Measurements from ENCODE around the gene DLST.
"Not testable (repeated sequence)": the region's sequence is repeated elsewhere in the genome, so short reads cannot be mapped to it uniquely, and the experiment has no call there.

DLST gene

DNA sequence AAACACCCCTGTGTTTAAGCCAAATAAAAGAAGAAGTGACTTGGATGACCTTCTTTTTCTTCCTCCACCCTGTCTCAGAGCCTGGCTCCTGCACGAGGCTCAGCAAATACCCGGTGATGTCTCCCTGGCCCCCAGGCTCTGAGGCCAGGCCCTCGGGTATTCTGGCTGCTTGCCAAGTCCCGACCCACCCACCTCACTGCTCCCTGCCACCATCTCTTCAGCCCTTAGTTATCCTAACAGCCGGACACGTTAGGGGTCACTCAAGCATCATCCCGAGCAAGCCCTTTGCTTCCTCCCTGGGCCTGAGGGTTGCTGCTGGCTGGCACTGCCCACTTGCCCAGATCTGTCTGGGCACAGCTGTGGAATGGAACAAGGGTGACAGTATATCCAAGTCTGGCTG, 34.1 kb downstream of the DLST start:
- no peak for DNase-seq (ENCODE audit: low read depth in 1 of 2, low spot score in 1 of 2)

DNA sequence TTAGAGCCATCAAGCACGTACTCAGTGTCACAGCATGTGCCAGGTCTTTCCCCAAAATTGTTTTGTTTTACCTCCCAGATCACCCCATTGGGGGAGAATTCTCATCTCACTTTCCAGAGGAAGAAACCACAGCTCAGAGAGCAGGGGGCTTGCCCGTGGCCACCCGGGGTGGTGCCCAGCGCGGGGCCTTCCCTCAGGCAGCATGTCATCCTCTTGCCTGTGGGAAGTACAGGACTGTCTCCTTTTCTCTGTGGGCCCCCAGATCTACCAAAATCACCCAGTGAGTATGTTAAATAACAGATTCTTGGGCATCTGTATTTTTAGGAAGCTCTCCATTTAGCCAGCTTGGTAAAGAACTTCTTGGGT, 35.4 kb downstream of the DLST start:
- DNase-seq (ENCODE audit: low read depth in 1 of 2, low spot score in 1 of 2), result no peak

DNA sequence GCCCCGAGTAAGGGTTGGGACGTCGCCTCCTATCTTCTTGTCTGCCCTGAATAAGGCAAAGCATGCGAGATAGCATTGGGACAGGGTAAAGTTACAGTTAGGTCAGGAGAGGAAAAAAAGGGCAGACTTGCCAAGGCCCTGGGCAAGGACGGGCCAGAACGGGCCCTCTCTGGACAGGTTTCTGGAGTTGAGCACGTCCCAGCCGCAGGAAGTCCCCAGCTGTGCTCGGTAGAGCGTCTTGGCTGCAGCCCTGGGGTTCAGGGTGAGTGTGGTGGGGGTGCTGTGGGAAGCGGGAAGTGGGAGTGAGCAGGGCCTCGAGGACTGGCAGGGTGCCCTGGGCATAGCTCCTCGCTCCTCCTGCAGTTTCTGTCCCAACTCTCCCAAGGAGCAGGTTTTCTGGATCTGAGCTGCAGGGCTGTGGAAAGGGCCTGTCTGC, 35.9 kb downstream of the DLST start:
- DNase-seq (ENCODE audit: low read depth in 1 of 2, low spot score in 1 of 2), result no peak

DNA sequence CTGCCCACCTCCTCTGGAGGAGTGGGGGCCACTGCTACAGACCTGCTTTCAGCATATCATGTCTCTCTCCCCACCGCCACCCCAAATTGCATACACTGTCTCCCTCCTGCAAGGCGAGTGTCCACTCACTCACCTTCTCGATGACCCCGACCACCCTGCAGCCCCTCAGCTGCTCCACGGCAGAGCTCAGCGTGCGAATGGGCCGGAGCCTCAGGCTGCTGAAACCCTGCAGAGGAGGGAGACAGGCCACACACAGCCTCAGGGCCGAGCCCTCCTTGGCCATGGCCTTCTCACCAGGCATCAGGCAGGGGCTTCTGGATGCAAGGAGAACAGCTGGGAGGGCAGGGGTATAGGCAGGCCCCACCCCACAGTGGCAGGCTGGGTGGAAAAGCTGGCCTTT, 36.7 kb downstream of the DLST start:
- DNase-seq (ENCODE audit: low read depth in 1 of 2, low spot score in 1 of 2), result no peak

DNA sequence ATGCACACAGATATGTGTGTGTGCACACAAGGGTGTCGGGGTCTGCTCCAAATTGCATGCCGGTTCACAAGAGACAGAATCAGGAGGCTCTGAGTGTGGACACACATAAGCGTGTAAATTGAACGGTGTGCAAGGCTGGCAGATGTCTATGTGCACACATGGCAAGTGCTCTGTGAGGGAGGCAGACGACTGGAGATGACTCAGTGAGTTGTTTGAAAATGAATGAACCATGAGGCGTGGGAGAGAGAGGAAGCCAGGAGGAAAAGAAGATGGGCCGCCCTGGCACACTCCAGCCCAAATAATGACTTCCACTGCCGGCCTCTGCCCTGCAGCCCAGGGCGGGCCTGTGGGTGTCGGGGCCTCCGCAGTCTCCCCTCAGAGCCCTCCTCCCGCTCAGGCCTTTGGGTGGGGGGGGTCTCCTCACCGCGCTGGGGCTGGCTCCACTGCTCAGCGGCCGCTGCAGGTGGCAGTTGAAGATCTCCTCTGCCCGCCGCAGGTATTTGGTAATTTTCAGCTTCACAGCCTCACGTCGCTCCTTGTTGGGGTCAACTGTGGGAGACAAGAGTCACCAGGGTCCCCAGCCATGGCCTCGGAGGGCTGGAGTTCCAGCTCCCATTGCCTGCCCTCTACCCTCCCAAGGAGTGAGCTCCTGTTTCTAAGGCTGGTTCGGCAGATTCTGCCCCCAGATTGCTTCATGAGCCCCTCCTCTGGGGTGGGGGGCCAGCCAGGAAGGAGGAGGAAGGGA, 37.9 kb downstream of the DLST start:
- DNase-seq (ENCODE audit: low read depth in 1 of 2, low spot score in 1 of 2), result no peak

DNA sequence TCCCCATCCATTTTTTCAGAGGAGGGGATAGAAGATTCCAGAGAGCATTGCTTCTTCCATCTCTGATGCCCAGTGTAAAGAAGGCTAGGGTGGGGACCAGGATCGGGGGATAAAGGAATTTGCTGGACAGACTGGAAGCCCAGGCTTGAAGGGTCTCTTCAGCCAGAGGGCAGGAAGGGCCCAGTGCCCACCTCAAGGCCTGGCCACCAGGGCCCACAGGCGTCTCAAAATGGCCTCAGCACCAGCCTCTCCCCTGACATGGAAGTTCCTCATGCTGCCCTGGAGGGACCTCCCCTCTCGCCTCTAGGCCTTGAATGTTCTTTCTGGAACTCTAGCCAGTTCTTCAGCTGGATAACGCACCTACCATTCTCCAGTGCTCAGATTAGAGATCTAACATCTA, 38.6 kb downstream of the DLST start:
- DNase-seq (ENCODE audit: low read depth in 1 of 2, low spot score in 1 of 2), result no peak

DNA sequence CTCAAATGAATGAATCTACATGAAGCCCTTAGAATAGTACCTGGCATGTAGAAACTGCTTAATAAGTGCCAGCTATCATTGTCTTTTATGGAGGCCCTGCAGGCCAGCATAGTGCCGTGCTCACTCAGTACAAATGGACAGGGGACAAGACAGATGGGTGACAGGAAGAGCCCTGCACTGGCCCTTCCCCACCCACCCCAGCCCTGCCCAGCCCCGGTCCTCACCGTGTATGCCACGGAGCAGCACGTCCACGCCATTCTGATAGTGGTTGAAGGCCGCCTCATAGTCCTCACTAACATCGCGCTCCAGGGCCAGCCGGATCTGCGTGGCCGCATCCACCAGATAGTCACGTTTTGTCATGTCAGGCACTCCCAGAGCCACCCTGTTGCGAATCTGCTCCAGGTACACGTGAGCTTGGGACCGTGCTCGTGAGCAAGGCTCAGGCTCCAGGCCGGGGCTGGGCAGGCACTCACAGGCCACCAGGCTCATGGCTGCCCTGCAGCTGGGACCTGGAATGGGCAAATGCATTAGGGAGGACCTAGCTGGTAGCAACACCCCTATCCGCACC, 39.4 kb downstream of the DLST start:
- DNase-seq (ENCODE audit: low read depth in 1 of 2, low spot score in 1 of 2), result no peak

DNA sequence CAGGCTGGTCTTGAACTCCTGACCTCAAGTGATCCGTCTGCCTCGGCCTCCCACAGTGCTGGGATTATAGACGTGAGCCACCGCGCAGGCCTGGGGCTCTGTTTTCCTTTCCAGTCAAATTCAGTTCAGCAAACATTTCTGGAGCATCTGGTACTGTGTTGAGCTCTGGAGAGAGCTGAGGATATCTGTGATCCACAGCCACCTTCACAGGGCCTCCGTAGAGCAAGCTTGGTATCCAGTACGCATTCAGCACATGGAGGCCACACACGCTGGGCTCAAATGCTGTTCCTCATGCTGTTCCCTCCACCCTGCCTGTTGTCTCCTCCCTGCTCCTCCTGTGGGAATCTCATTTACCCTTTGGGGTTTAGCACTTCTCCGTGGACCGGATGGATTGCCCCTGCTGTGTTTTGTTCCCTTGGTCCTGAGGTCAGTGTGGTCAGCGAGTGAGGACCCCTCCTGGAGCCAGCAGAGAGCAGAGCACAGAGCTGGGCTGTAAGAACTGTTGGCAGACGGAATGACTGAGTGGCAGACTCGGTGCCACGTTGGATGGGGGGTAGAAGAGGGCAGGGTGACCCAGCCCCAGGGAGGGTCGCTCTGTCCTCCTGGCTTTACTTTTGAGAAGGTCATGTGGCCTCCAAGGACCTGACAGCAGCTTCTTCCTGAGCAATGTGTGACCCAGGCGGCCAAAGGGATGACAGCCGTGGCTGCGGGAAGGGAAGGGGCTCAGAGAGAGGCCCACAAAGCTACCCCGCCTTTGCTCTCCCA, 40.5 kb downstream of the DLST start:
- DNase-seq (ENCODE audit: low read depth in 1 of 2, low spot score in 1 of 2), result no peak

DNA sequence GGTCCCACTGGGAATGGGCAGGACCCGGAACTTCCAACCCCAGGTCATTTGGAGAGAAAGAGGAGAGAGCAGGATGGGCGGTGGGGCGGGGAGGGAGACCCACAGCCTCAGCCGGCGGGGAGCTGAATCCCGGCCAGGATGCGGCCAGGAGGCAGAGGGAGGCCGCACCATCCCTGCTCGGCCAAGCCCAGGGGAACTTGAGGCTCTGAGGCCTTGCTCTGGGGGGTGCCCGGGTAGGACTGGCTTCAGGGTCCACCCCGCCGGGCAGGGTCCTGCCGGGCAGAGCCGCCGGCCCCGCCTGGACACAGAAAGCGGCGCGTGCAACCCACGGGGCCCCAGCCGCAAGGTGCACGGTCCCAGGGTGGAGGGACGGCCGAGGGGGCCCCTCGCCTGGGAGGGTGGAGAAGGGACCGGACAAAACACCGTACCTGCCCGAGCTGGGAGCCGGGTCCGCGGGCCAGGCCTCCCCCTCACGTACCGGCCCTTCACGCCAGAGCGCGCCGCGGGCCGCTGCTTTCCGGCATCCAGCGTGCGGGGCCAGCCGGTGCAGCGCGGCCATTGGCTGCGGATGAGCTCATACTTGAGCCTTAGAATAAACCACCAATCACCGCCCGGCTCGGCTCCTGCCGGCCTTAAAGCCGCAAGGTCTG, 41.2 kb downstream of the DLST start, which contains the start of gene RPS6KL1:
RPS6KL1 (minus strand) TSS at position 509 of the 650 bp plus-strand sequence. CDS start 1,719 bp downstream, outside the sequence.
- peak; percentile 37 to 57 for DNase-seq (ENCODE audit: low read depth in 1 of 2, low spot score in 1 of 2)

DNA sequence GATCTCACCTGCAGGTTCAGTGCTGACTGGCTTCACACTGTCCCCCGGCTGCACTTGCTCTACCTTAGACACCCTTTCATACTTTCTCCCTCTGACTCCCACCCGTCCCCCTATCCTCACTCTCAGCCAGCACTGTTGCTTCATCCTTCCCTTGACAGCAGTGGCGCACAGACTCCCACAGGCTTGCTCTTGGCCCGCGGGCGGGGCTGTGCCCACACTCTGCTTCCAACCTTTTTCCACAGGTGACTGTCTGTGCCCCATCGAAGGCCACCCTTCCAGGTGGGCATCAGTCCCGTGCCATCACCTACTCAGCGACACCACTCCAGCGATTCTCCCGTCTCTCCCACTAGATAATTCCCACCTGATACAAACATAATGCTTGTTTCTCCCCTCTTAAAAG, 42.3 kb downstream of the DLST start:
- no peak for DNase-seq (ENCODE audit: low read depth in 1 of 2, low spot score in 1 of 2)

DNA sequence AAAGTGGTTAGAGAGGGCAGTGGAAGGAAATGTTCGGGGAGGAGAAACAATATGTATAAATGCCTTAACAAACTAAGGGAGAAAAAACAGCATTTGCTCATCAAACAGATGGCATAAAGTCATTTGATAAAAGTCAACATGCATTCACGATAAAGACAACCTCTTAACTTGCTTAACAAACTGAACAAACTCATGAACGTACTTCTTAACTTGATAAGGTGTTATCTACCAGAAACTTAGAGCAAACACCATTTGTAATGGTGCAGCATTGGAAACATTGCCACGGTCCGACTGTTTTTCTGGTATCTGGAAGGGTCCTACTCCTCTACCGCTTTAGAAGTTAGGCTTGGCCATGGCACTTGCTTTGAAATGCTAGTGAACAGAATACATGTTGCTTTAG, 45.5 kb downstream of the DLST start:
- no peak for DNase-seq (ENCODE audit: low read depth in 1 of 2, low spot score in 1 of 2)

DNA sequence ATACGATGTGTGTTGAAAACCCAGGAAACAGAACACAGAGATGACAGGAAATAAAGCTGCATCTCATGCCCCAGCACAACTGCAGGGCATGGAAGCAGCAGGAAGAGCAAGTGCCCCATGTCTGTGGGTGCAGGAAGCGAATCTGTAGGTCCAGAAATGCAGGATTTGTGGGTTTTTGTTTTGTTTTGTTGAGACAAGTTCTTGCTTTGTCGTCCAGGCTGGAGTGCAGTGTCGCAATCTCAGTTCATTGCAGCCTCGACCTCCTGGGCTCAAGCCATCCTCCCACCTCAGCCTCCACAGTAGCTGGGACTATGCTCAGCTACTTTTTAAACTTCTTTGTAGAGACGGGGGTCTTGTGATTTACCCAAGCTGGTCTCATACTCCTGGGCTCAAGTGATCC, 47.5 kb downstream of the DLST start:
- no peak for DNase-seq (ENCODE audit: low read depth in 1 of 2, low spot score in 1 of 2)

DNA sequence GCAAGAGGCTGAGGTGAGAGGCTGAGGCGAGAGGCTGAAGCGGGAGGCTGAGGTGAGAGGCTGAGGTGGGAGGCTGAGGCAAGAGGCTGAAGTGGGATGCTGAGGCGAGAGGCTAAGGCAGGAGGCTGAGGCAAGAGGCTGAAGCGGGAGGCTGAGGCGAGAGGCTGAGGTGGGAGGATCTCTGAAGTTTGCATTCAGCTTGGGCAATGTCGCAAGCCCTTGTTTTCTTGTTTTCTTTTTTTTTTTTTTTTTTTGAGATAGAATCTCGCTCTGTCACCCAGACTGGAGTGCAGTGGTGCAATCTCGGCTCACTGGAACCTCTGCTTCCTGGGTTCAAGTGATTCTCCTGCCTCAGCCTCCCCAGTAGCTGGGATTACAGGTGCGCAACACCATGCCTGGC, 50.0 kb downstream of the DLST start:
- not testable (repeated sequence) for DNase-seq (ENCODE audit: low read depth in 1 of 2, low spot score in 1 of 2)

DNA sequence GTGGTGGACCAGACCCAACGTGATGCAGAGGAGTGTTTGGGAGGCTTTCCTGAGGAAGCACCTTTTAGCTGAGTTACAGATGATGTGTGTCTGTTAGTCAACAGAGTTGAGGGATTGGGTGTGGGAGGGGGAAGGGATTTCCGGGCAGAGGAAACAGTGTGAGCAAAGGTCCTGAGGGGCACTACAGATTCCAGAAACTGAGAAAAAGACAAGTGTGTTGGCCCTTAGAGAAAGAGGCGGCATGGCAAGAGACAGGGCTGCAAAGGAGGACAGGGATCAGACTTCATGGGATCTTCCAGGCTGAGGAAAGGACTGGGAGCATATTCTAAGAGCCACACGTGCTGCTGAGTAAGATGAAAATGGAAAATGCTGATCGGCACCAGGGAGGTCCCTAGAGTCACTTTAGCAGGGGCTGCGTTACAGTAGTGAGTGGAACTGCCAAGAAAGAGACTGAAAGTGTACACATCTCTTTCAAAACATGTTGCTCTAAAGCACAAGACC, 50.7 kb downstream of the DLST start:
- no peak for DNase-seq (ENCODE audit: low read depth in 1 of 2, low spot score in 1 of 2)

DNA sequence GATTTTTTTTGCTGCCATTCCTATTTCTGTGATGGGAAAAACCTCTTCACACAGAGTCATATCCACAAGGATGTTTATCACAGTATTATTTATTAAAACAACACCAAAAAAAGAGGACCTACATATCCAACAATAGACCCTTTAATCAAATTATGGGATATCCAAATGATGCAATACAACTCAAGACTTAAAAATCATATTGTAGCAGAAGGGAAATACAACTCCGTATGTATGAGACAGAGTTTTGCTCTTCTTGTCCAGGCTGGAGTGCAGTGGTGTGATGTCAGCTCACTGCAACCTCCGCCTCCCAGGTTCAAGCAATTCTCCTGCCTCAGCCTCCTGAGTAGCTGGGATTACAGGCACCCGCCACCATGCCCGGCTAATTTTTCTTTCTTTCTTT, 51.2 kb downstream of the DLST start:
- DNase-seq (ENCODE audit: low read depth in 1 of 2, low spot score in 1 of 2), result not testable (repeated sequence)

DNA sequence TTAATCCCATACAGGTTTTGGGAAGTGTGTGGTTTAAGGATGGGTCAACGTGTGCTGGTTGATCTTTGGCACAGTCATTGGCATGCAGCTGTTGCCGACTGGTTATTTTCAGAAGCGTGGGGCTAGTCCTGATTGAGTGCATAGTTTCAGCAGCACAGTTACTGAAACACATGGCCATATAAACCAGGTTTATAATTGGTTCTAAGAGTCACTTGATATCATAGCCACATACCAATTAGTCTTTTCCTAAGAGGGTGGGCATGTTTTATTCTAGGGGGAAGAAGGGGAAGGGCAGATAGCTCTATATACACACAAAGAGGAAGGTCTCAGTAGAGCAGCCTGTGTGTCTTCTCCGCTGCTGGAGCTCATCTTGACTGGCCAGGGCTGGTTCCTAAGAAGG, 52.3 kb downstream of the DLST start:
- DNase-seq (ENCODE audit: low read depth in 1 of 2, low spot score in 1 of 2), result no peak

DNA sequence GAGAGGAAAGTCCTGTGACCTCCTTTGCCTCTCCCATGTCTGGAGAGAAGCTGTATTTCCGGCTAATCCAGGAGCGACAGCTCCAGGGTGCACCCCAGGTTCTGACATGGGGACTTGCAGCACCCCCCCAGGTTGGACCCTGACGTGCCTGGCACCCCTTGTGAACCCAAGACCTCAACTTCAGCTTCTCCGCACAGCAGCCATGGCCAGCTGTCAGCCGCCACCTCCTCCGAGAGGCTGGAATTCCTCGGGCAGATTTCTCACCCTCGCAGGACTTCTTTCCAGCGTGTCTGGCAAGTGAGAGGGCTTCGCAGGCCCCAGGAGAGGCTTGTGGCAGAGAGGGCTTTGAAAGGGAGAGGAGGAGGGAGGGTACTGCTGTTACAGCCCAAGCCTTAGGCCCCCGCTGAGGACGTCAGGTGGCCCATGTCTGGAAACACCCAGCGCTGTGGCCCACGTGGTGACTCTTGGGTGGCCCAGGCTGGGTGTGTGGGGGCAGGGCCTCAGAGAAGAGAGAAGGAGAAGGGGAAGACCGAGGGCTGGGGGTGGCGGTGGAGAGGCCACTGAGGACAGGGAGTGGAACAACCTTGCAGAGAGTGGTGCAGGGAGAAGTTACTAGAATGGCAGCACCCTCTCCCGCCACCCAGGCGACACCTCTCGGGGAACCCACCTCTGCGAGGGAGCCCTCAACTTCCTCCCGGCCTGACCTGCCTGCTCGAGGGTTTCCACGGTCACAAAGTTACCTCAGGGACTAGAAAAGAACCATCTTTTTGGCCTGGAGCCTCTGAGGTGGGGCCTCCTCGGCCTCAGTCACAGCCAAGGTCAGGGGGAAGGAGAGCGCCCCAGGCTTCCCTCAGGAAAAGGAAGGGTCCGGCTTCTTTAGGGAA, 53.0 kb downstream of the DLST start:
- DNase-seq (ENCODE audit: low read depth in 1 of 2, low spot score in 1 of 2), result no peak

DNA sequence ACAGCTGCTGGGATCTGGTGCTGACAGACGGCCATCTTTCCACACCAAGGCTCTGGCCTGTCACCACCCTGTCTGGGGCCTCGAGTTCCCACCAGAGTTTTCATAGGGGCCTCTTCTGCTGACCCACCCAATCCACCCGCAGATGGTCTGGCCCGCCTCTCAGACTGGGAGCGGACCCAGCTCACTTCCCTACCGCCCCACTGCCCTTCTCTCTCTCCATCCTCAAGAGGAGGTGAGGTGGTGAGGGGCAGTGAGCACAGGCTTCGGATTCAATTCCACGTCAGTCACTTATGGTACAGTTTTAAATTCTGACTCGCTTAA, 53.6 kb downstream of the DLST start:
- DNase-seq (ENCODE audit: low read depth in 1 of 2, low spot score in 1 of 2), result no peak

DNA sequence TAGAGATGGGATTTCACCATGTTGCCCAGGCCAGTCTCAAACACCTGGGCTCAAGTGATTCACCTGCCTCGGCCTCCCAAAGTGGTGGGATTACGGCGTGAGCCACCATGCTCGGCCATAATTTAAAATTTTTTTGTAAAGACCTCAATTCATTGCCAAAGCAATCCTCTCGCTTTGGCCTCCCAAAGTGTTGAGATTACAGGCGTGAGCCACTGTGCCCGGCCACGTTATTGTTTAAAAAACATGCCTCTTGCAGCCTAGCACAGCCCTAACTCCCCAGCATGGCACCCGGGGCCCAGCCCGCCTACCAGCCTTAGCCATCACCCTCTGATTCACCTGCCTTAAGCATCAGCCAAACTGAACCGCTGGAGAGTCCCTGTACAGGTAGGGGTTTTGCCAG, 54.4 kb downstream of the DLST start:
- DNase-seq (ENCODE audit: low read depth in 1 of 2, low spot score in 1 of 2), result no peak

DNA sequence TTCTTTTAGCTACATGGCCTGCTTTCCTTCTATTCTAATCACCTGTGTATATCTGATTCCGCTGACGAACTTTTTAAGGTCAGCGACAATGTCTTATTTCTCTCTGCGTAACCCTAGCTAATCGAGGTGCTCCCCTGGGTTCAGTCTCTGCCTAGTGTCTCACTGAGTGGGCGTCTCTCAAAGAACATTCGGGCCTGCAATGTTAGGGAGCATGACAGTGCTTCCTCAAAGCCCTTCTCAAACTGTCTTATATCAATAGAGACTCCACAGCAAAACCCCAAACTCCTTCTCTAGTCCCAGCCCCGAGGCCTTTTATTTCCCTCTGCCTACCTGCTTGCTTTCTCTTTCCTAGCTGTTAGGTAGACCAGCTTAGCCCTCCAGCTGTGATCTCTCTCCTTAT, 55.0 kb downstream of the DLST start:
- no peak for DNase-seq (ENCODE audit: low read depth in 1 of 2, low spot score in 1 of 2)

DNA sequence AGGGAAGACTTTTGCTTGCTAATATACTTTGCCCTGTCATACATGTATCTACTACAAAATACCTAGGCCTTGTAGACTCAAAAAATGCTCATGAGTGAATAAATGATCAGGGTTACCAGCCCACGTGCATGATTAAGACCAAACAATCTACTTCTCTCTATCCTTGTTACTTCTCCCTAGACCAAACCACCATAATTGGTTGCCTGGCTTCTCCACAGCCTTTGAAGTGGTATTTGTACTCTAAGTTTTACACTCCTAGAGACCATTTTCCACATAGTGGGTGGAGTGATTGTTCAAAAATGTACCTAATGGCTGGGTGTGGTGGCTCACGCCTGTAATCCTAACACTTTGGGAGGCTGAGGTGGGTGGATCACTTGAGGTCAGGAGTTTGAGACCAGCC, 55.5 kb downstream of the DLST start:
- DNase-seq (ENCODE audit: low read depth in 1 of 2, low spot score in 1 of 2), result no peak
